GM18519 (cell line): ENCODE results near the gene FGF5.
"Not testable (repeated sequence)": the region's sequence is repeated elsewhere in the genome, so short reads cannot be mapped to it uniquely, and the experiment has no call there.

ENCODE experiments used
- ATAC-seq: cut with Tn5 transposase; IDR thresholded peaks from one replicate; pipeline ENCODE4 v1.9.1; 2021; ENCODE audit warnings: mild to moderate bottlenecking, moderate library complexity; ENCODE audit not compliant: unreplicated experiment, low FRiP score

The FGF5 gene

GRCh38 chr4:80286451-80286850, 20.0 kb downstream of the FGF5 start:
- ATAC-seq: no peak

DNA sequence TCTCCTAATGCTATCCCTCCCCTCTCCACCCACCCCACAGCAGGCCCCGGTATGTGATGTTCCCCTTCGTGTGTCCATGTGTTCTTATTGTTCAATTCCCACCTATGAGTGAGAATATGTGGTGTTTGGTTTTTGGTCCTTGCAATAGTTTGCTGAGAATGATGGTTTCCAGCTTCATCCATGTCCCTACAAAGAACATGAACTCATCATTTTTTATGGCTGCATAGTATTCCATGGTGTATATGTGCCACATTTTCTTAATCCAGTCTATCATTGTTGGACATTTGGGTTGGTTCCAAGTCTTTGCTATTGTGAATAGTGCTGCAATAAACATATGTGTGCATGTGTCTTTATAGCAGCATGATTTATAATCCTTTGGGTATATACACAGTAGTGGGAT, 24.2 kb downstream of the FGF5 start:
- ATAC-seq: not testable (repeated sequence)

DNA sequence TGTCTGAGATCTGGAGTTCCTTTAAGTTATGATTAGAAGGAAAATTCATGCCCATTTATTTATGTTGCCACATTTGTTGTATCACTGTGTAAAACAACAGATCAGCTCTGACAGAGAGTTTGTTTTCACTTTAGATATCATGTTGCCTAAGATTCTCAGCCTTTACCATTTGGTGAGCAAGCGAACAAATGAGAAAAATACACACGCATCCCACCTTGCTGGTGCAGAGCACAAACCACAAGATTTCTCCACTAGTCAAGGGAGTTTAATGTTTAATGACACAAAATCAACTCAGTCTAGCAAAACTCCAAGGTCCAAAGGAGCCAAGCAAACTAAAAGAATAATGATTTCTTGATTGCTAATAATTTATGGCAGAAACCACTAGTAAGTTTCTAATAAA, 27.7 kb downstream of the FGF5 start:
- no peak for ATAC-seq

DNA sequence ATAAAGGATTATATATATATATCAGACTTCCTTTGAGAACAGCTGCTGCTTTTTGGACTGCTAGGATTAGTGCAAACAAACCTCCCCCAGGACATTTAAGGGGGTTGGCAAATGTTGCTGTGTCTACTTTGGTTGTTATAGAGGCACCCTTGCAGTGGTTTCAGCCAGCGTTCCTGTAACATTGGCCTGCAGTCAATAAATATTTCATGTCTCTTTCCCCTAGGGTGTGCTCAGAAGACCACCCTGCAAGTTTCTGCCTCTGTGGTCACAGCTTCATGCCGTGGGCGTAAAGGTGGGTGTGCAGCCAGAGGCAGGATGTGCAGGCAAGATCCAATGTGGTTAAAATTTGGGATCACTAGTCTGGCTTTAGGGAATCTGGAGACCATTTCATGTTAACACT, 28.9 kb downstream of the FGF5 start:
- no peak for ATAC-seq

GRCh38 chr4:80295826-80296225, 29.4 kb downstream of the FGF5 start:
- ATAC-seq: no peak

GRCh38 chr4:80301884-80302283, 35.4 kb downstream of the FGF5 start:
- no peak for ATAC-seq

GRCh38 chr4:80302616-80303223, 36.3 kb downstream of the FGF5 start:
- ATAC-seq: no peak

DNA sequence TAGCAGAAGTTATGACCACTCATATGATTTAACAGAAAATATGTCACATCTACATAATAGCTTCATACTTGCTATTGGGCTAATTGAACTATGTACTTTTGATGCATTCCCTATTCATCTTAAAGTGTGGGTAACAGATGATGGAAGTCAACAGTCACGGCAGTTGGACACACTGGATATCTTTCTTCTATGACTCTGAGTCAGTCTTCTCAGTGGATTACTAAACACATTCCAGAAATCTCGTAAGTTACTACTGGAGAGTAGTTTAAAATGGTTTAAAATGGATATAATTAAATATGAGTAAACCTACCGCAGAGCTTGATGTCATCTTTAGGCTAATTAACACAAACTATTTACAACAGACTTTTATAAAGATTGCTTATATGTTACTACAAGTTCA, 39.0 kb downstream of the FGF5 start:
- no peak for ATAC-seq

DNA sequence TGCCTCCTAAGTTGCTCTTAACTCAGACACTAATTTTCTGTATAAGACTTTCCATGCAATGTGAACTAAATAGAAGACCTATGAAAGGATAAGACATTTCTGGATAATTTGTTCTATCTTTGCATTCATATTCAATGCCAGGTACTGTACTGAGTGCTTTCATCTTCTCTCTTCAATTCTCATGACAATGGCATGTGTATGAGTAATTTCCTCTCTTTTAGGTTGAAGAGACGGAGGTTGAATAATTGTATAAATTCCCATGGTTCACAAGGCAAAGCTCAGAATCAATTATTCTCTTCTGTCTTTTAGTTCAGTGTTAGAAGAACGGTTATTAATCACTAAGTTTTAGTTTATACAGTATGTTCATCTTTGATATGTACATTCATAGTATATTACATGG, 39.8 kb downstream of the FGF5 start:
- ATAC-seq: no peak

- ATAC-seq: no peak
These were observed 40.8 kb downstream of the FGF5 start for GRCh38 chr4:80307183-80307735.

GRCh38 chr4:80307774-80308465, 41.5 kb downstream of the FGF5 start:
- no peak for ATAC-seq

DNA sequence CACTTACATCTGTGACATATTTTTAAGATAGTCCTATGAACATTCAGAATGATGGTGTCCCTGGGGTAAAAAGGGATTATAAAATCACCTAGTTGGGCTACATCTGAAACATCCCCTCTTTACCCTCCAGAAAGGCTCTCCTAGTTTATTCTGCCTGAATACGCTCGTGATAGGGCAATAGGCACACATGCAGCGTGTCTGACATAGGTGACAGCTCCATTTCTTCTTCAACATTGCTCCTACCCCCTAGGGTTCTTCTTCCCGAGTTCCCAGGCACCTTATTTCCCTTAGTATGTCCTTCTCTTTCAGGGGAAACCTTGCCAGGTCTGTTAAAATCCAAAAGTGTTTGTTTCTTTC, 42.0 kb downstream of the FGF5 start:
- ATAC-seq: no peak

- ATAC-seq: no peak
These were observed 43.0 kb downstream of the FGF5 start for GRCh38 chr4:80309294-80310004.

GRCh38 chr4:80311130-80311529, 44.7 kb downstream of the FGF5 start:
- no peak for ATAC-seq

- ATAC-seq: no peak
These were observed 45.7 kb downstream of the FGF5 start for GRCh38 chr4:80312124-80312523.

DNA sequence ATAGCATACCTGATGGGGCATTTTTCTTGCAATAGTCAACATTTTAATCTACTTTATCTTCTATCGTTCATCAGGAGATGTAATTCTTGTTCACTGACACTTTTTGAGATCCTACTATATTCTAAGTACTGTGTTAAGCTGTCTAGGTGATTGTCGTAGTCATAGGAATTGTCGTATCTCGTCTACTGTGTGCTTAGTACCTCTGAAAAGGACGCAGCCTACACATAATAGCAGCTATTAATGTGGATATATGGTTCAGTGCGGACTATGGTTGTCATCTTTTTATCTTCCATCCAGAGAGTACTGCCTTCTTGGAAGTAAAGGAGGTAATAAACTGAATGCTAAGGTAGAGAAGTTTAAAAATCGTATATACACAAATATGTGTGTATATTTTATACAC, 47.2 kb downstream of the FGF5 start:
- no peak for ATAC-seq

DNA sequence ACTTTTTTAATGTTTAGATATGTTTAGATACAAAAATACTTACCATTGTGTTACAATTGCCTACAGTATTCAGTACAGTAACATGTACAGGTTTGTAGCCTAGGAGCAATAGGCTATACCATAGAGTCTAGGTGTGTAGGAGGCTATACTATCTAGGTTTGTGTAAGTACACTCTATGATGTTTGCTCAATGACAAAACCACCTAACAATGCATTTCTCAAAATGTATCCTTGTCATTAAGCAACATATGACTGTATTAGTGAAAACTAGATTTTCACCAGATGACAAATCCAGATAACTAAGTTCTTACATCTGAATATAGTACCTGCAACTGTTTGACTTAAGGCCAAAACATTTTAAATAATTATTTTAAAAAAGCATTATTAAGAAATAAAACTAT, 49.4 kb downstream of the FGF5 start:
- not testable (repeated sequence) for ATAC-seq

DNA sequence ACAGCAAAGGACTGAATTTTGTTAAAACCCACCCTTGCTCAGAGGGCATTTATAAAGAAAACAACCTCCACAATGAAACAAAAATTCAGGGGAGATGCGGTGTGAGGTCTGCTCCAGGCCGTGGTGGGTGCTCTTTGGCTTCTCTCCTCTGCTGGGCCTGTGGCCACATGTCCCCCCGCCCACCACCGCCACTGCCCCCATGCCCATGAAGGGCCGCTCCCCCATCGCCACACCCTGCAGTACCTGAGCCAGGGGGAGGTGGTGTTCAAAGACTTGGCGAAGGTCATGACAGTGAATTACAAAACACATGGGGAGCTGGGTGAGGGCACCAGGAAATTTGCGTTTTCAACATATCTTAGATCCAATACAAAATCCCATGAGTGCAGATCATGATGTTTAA, 54.9 kb downstream of the FGF5 start:
- ATAC-seq: no peak

GRCh38 chr4:80321776-80322175, 55.3 kb downstream of the FGF5 start:
- ATAC-seq: no peak

DNA sequence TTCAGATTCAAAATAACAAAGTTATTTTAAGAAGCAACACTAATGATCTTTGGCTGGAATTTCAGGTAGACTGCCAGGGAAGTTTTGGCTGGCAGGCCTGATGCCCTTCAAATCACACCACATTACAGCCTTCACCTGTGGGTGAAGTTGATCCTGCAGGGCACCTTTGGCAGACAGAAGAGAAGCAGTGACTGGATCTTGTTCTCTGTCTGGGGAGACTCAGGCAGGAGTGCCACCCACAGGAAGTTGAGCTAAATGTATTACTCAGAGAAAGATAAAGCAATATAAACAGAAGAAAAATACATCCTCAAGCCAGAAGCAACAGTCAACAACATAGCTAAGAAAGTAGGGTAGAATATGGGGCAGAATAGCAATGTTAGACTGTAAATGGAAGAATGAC, 56.3 kb downstream of the FGF5 start:
- no peak for ATAC-seq

DNA sequence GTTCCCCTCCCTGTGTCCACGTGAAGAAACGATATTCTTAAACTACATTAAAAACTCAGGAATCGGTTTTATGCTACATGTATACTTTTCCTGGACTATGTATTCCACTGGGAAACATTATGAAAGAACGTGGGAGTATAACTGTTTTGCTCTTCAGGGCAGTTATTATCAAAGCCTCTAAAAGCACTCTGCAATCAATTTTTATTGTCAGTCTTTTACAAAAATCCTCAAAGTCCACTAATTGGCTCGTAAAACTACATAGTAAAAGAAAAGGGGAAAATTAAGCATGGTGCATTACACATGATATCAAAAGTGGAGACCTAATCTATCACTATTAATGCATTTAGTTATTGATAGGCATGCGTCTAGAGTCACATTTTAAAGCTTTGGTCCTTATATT, 57.7 kb downstream of the FGF5 start:
- no peak for ATAC-seq

DNA sequence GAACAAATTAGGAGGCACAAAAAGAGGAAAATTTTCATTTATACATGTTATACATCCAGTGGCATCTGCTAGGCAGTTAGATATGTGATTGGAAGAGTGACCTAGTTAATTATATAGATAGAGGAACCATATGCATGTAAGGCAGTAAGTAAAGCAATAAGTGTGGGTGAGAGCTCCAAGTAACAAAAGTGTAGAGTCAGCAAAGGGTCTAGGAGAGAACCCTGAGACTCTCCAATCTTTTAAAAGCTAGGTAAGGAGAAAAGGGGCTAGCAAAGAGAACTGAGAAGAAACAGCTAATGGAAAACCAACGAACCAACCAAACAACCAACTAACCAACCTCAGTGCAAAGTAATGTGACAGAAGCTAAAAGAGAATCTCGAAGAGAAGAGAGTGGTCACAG, 65.2 kb downstream of the FGF5 start:
- no peak for ATAC-seq
